HG03378 (cell line): ENCODE data around the gene CEP350.

Source experiments
- ATAC-seq: cut with Tn5 transposase; IDR thresholded peaks from one replicate; pipeline ENCODE4 v1.9.1; 2021; ENCODE audit warnings: mild to moderate bottlenecking, moderate library complexity; ENCODE audit not compliant: unreplicated experiment

The CEP350 gene

DNA sequence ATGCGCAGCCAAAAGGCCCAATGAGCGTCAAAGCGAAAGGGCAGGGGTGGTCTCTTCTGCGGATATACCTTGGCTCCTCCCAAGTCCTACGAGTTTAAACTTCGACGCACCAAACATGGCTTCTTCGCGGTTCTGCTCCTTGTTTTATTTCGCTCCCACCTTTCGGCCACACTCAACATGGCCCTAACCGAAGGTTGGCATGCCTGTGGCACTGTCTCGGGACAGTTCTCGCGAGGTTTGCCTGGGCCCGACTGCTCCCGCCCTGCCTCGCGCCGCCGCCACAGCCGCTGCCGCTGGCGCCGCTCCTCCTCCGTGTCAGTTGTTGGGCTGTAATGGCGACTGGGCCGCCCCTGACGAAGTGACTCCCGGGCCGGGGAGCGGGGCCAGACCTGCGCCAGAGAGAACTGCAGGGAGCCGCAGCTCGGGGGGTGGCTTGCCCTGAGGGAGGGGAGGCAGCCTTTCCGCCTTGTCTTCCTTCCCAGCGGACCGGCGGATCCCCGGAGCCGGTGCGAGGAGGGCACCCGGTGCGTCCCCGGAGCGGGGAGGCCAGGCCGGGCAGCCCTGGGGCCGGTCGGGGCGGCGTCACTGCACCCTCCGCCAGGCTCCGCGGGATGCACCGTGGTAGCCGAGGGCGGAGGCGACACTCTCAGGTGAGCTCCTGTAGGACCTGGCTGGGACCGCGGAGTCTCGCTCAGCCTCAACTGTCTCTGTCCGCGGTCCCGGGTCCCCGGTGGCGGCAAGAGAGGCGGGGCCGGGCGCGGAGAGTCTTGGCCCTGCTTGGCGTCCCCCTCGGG lies at the start of gene CEP350:
Gene CEP350 (plus strand): TSS at position 318 of the 794 bp plus-strand sequence. CDS start 31,372 bp downstream, outside the sequence.
- ATAC-seq, result peak; percentile 91

DNA sequence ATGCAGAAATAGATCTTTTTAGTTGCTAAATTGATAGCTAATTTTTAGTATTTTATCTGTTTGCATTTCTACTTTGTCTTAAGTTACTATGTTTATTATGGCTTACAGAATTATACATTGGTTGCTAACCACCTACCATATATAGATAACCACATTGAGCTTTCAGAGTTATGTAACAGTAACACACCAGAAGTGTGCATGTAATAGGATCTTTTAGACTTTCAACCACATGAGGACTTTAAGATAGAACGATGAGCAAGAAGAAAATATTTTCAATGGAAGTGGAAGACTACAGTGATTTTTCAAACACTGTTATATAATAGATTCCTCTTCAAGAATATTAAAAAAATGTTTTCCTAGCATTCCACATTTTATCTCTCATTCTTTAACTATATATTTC lies 43.7 kb upstream of the CEP350 start:
- ATAC-seq, result no peak

DNA sequence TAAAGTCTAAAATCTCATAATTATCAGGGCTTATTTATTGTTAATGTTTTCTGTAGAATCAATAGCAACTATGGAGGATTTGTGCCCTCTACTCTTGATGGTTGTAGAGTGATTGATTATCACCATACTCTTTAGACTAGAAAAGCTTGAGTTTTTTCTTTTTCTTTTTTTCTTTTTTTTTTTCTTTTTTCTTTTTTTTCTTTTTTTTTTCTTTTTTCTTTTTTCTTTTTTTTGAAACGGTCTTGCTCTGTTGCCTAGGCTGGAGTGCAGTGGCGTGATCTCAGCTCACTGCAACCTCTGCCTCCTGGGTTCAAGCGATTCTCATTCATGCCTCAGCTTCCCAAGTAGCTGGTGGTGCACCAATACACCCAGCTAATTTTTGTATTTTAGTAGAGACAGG lies 42.8 kb upstream of the CEP350 start:
- no peak for ATAC-seq

DNA sequence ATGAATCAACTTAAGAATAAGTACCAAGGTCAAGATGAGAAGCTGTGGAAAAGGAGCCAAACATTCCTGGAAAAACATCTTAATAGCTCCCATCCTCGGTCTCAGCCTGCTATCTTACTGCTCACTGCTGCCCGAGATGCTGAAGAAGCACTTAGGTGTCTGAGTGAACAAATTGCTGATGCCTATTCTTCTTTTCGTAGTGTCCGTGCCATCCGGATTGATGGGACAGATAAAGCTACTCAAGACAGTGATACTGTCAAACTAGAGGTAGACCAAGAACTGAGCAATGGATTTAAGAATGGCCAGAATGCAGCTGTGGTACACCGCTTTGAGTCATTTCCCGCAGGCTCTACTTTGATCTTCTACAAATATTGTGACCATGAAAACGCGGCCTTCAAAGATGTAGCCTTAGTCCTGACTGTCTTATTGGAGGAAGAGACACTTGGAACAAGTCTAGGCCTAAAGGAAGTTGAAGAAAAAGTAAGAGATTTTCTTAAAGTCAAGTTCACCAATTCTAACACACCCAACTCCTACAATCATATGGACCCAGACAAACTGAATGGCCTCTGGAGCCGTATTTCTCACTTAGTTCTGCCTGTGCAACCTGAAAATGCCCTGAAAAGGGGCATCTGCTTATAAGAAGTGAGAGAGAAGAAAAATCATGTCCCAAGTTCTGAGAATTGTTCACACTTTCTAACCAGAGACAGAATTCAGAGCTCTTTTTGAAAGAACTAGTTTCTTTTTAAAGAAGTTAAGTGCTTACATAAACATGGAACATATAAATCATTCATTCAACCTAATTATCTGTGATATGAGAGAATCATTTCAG lies 36.8 kb upstream of the CEP350 start:
- no peak for ATAC-seq

GRCh38 chr1:179921472-179921871 lies 33.1 kb upstream of the CEP350 start:
- ATAC-seq, result no peak

GRCh38 chr1:179921981-179922872 lies 32.4 kb upstream of the CEP350 start:
- ATAC-seq, result no peak

DNA sequence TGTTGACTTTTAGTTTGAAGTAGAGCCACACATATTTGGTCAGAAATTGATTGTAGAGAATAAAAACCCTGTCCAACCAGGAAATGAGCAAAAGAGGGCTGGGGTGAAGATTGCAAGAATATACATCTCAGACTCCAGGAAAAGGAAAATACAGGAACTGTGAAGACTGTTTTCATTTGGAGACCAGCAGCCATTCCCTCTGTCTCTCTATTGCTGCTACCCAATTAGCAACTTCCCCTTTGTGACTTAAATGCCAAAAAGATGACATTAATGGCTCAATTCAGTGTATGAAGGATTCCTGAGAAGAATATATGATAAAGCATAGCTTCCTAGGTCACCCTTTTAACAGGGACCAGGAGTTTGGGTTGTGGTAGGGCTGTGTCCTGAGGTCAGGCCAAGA lies 31.6 kb upstream of the CEP350 start:
- ATAC-seq, result no peak

DNA sequence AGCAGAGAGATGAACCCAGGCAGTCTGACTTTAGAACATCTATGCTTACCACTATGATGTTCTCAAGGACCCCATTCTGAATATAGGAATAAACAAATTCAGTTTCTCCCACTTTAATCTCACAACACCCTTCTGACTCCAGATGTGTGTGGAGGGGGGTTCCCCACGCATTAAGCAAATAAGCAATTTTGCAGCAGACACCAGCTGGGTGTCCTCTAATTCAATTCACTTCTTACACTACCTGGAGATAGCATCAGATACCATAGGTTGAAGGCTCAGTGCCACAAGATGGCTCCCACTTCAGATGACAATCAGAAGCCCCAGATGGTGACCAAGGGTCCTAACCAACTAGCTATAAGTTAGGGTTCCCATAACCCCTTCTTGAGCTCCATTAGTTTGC lies 30.3 kb upstream of the CEP350 start:
- ATAC-seq, result no peak

- no peak for ATAC-seq
Observed at GRCh38 chr1:179925302-179925701, 29.3 kb upstream of the CEP350 start.

DNA sequence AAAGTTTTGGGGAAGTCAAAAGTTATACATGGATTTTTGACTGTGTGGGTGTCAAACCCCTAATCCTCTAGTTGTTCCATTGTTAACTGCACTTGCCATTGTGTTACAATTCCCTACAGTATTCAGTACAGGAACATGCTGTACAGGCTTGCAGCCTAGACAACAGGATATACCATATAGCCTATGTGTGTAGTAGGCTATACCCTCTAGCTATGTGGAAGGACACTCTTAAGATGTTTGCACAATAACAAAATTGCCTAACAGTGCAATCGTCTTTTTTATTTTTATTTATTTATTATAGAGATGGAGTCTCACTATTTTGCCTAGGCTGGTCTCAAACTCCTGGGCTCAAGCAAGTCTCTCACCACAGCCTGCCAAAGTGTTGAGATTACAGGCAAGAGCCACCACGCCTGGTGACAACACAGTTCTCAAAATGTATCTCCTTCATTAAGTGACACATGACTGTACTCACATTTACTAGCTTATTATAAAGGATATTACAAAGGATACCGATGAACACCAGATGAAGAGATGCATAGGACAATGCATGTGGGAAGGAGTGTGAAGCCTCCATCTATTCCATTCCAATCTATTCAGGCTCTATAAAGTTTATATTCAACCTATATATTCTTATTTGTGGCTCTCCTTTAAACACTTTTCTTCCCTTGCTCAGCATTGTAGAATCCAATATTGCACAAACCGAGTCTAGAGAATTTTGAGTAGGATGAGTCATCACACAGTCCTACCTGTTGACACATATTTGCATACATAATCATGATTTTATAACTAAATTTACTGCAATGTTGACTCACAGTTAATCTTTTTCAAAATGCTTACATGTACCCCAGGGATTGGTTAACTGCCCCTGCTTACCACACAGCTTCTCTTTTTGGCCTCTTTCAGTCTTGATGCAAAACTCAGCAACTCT lies 28.4 kb upstream of the CEP350 start:
- ATAC-seq, result no peak

GRCh38 chr1:179926850-179927205 lies 27.8 kb upstream of the CEP350 start:
- ATAC-seq, result no peak

GRCh38 chr1:179929955-179930798 lies 24.4 kb upstream of the CEP350 start:
- no peak for ATAC-seq

GRCh38 chr1:179930867-179931266 lies 23.7 kb upstream of the CEP350 start:
- no peak for ATAC-seq

DNA sequence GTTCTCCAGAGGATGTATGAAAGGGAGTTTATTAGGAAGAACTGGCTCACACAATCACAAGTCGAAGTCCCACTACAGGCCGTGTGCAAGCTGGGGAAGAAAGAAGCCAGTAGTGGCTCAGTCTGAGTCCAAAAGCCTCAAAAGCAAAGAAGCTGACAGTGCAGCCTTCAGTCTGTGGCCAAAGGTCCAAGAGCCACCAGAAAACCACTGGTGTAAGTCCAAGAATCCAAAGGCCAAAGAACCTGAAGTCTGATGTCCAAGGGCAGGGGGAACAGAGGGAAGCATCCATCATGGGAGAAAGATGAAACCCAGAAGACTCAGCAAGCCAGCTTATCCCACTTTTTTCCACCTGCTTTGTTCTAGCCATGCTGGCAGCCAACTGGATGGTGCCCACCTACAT lies 21.4 kb upstream of the CEP350 start:
- ATAC-seq, result no peak

- ATAC-seq, result no peak
Observed at GRCh38 chr1:179935909-179936496, 18.6 kb upstream of the CEP350 start.

DNA sequence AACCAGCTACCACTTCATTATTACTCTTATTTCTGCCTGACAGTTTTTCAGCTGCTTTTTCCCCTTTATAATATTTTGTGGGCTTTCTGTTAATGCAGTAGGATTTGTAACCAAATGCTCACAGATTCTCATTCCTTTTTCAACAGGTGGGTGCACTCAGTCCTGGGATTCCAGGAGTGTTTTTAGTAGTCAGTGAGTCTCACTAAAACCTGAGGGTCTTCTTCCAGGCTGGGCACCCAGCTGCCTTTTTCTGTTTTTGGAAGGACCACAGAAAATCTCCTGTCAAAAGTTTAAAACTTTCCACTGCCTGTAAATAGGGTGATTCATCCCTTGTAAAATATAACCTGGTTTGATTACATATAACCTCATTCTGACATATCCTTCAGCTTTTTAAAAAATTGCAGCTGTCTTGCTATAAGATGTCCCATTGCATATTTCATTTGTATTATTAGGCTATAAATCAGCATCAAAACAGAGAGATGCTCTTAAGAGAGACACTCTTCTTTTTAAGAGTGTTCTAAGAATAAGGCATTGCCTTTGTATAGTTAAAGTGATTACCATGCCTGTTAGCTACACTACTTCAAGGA lies 16.8 kb upstream of the CEP350 start:
- ATAC-seq, result no peak

- ATAC-seq, result no peak
Observed at GRCh38 chr1:179938752-179939151, 15.9 kb upstream of the CEP350 start.

DNA sequence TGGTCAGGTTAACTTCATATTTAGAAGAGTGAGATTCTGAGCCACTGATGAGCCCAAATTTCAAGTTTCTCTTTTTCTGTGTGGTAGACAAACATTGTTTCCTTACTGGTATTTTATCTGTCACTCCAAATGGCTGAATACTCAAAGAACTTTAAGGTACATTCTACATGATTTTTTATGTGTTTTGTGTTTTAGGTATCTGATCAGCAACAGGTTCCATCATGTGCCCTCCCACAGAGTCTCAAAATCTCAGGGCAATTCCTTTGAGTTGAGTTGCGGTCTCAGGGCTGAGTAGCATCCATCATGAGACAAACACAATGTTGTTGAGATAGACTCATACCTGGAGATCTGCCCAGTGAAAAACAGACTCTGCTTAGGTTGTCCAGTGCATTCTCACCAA lies 14.7 kb upstream of the CEP350 start:
- ATAC-seq, result no peak
